Myocyte (in vitro differentiated cells): ENCODE data around the gene KRT76. TPM values are rescaled to one million over a fixed set of nuclear protein-coding genes. Genes with fewer than 3 reads are reported as not detected.

Experiments used
- DNase-seq: peaks from one replicate; pipeline ENCODE4 v3.0.0-alpha.2; 2012; ENCODE audit warnings: low read depth
- total RNA-seq: library from RNA; depleted of rRNA; stranded (reverse); fragments of >200 nt; gene quantifications from 2 replicates; pipeline ENCODE4 v1.2.3, GENCODE V29; 2014

The KRT76 gene
- total RNA-seq, 1 donor from 2014 or later = not detected

GRCh38 chr12:52784909-52785308 lies 7.8 kb upstream of the KRT76 start:
- no peak for DNase-seq

GRCh38 chr12:52783563-52784316 lies 6.6 kb upstream of the KRT76 start:
- DNase-seq = no peak

- no peak for DNase-seq
Measured at GRCh38 chr12:52782502-52782901, 5.4 kb upstream of the KRT76 start.

DNA sequence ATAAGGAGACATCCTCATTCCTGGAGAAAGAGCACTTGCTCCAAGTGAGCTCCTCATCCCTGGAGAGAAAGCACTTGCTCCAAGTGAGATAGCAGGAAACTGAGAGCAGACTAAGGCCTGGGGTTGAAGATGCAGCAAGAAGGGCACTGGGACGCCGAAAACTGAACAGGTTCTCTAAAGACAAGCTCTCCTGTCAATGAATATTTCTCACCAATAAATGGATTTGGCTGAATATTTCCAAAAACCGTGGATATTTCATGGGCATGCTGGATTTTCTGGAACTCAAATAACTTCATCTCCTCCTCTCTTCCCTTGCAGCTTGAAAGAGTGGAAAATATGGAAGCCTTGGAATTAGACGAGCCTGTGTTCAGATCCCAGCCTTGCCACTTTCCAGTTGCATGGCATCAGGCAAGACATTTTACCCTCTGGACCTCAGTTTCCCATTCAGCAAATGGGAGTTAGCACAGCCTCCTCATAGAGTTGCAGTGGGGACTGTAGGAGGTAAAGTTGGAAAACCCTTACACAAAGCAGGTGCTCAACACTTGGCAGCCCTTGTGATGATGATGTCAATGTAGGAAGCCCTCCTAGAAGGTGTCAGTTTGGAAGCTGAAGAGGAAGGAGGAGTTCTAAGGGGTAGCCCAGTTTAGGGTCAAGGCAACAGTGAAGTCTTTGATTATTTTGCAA lies 4.4 kb upstream of the KRT76 start:
- DNase-seq = no peak

DNA sequence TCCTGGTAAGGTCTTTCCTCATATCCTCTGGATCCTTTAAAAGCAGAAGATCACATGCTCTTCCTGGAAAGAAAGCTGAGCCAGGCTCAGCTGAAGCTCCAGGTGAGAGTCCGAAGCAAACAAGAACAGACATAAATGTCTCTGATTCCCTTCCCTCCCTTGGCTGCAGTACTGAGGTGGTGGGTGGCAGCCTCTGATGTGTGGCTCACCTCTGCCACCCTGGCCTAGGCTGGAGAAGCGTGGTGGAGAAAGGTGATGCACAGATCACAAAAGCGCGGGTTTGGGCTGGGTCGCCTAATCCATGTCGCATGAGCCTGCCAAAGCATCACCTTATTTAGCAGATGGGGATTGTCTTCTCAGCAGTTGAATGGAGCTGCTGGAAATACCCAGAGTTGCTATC lies 2.8 kb upstream of the KRT76 start:
- DNase-seq = no peak

- no peak for DNase-seq
Measured at GRCh38 chr12:52778833-52779232, 1.7 kb upstream of the KRT76 start.

GRCh38 chr12:52777566-52777965 lies 421 bp upstream of the KRT76 start:
- no peak for DNase-seq

- no peak for DNase-seq
Measured at GRCh38 chr12:52776435-52776834, 710 bp downstream of the KRT76 start.

DNA sequence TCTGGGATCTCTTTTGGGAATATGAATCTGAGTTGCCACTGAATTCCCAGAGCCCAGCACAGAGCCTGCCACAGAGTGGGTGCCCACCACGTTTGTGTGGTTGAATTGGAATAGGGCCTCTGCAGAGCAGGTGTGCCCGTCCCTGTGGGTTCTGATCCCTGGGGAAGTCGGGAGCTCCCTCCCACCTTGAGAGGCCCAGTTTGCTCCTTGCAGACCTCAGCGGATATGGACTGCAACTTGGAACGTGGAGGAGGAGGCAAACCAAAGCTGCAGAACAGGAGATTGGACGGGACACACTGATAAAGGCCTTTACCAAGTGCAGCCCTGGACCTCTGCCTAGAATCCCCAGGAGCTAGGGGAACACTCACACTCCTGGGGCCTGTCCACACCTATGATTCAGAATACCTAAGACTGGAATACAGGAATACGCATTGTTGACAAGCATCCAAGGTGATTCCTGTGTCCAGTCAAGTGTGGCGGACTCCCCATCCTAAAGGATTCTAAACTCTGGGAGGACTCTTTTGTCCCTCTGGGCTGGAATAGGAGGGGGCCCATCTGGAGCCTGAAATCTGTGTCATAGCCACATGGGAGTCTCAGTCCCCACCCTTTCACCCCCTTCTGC lies 2.4 kb downstream of the KRT76 start:
- no peak for DNase-seq

GRCh38 chr12:52772772-52773171 lies 4.4 kb downstream of the KRT76 start:
- DNase-seq = no peak

- DNase-seq = no peak
Measured at GRCh38 chr12:52772188-52772587, 5.0 kb downstream of the KRT76 start.

DNA sequence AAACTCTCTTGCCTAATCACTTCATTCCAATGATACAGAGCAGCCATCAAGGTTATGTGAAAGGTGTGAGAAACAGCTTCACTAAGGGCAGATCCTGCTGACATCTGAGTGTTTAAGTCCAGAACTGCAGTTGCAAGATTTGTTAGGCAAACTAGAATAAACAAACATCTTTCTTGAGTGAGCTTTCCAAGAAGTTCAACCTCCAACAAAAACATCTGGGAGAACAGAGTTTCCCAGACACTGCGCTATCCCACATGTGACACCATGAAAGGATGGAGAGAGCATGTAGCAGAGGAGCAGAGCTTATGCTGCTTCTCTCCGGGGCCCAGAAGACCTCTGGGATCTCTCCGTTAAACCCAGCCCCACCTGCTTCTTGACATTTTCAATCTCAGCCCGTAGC lies 5.6 kb downstream of the KRT76 start:
- DNase-seq = no peak

DNA sequence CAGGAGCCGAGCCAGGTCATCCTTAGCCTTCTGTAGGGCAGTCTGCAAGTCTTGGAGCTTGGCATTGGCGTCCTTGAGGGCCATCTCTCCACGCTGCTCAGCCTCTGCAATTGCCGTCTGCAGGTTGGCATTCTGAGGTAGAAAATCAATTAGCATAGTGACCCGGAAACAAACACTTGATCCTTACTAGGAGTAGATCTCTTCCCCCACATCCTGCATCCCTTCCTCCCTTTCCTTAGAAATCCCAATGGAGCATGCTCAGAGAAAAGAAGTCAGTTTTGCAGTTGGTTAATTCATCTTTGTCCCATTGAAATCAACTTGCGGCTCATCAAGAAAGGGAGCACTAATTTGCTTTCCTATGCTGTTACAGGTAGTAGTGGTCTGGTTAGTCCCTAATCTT lies 6.1 kb downstream of the KRT76 start:
- no peak for DNase-seq

GRCh38 chr12:52769946-52770345 lies 7.2 kb downstream of the KRT76 start:
- no peak for DNase-seq

GRCh38 chr12:52769354-52769753 lies 7.8 kb downstream of the KRT76 start:
- no peak for DNase-seq

- no peak for DNase-seq
Measured at GRCh38 chr12:52768479-52769200, 8.5 kb downstream of the KRT76 start.

- no peak for DNase-seq
Measured at GRCh38 chr12:52767427-52767826, 9.7 kb downstream of the KRT76 start.

- no peak for DNase-seq
Measured at GRCh38 chr12:52767020-52767379, 10.1 kb downstream of the KRT76 start.

- DNase-seq = no peak
Measured at GRCh38 chr12:52766351-52767019, 10.7 kb downstream of the KRT76 start.

GRCh38 chr12:52765702-52766101 lies 11.4 kb downstream of the KRT76 start:
- no peak for DNase-seq

GRCh38 chr12:52763991-52764390 lies 13.2 kb downstream of the KRT76 start:
- DNase-seq = no peak
